Heart right ventricle (tissue), 16 donors: ENCODE results near the gene ZNF30. TPM values are rescaled to one million over a fixed set of nuclear protein-coding genes. Genes with fewer than 3 reads are reported as not detected.
"Not testable (repeated sequence)": the region's sequence is repeated elsewhere in the genome, so short reads cannot be mapped to it uniquely, and the experiment has no call there.

Experiments used
- ATAC-seq, 8 donors: fragments of 200-7000 bp; cut with Tn5 transposase; one replicate each; pipeline ENCODE4 v1.9.1; 2020; ENCODE audit warnings: mild to moderate bottlenecking in 8 of 8, moderate library complexity in 8 of 8, moderate number of reproducible peaks in 1 of 8
- DNase-seq, 2 donors: peaks; one replicate each; pipeline ENCODE4 v3.0.0-alpha.2; 2020
- H3K27ac ChIP-seq, 10 donors: fragments of 200-600 bp; sonication (generic) in 2 of 10; one replicate each; pipeline versions ENCODE4 v1.5.0 to v1.8.0; 2020 to 2022; ENCODE audit warnings: mild to moderate bottlenecking in 3 of 10
- H3K27me3 ChIP-seq, 7 donors: fragments of 200-600 bp; one replicate each; pipeline ENCODE4 v1.8.0; 2021 to 2022; ENCODE audit warnings: mild to moderate bottlenecking in 2 of 7
- H3K36me3 ChIP-seq, 9 donors: fragments of 200-600 bp; sonication (generic) in 1 of 9; one replicate each; pipeline versions ENCODE4 v1.5.0 to v1.8.0; 2020 to 2022; ENCODE audit warnings: mild to moderate bottlenecking in 2 of 9
- H3K4me1 ChIP-seq, 9 donors: fragments of 200-600 bp; sonication (generic) in 1 of 9; one replicate each; pipeline versions ENCODE4 v1.5.0 to v1.8.0; 2020 to 2022; ENCODE audit warnings: mild to moderate bottlenecking in 4 of 9
- H3K4me3 ChIP-seq, 10 donors: fragments of 200-600 bp; sonication (generic) in 2 of 10; one replicate each; pipeline versions ENCODE4 v1.5.0 to v1.8.0; 2020 to 2022; ENCODE audit warnings: mild to moderate bottlenecking in 7 of 10, moderate library complexity in 2 of 10
- H3K9me3 ChIP-seq, 11 donors: fragments of 200-600 bp in 10 of 11; sonication (generic) in 2 of 11; one replicate each; pipeline versions ENCODE4 v1.5.0 to v1.8.0; 2013 to 2022; ENCODE audit warnings: mild to moderate bottlenecking in 2 of 11, control low read depth in 1 of 11, moderate library complexity in 1 of 11
- WGBS, 2 donors: extraction: QIAGEN DNeasy Blood & Tissue Kit; methylation state at CpG; one replicate each; pipeline ENCODE4 v1.1.7; 2013; ENCODE audit warnings: inconsistent platforms in 1 of 2; 5-methylcytosine and 5-hydroxymethylcytosine counted together
- intact Hi-C, 10 donors: fragments of 100-400 bp; cut with DNase I; formaldehyde crosslinking; loops; one replicate each; pipeline versions ENCODE4 v1.11.1 to v1.14.2; 2022
- polyA plus RNA-seq, 2 donors: library from polyadenylated mRNA; stranded (reverse); fragments of 200-250 nt; gene quantifications; one replicate each; pipeline ENCODE4 v1.2.3, GENCODE V29; 2013
- total RNA-seq, 10 donors: library from RNA; stranded (reverse); fragmentation: NEBNext Ultra II Directional in 3 of 10; extraction: Animal tissue kit (Norgen Biotek cat#: 25700) in 3 of 10; gene quantifications; one replicate each; pipeline versions ENCODE4 v1.2.1 to v1.2.4, GENCODE V29; 2021 to 2023
- TF ChIP-seq, protein P1 (sequence below), 9 donors: fragments of 200-600 bp; sonication (generic) in 2 of 9; IDR thresholded peaks; one replicate each; pipeline versions ENCODE4 v1.5.0 to v1.8.0; 2021 to 2022; ENCODE audit warnings: antibody characterized with exemption in 9 of 9, mild to moderate bottlenecking in 5 of 9, moderate library complexity in 1 of 9
- donor health status: Arrhythmogenic right ventricular cardiomyopathy.
- donor health status: ischemic (EF 13 %, LVEDD 7.1; RV severe dilation, severe dysfunction).
- donor health status: healthy with polysubstance abuse.
- donor health status: DM: no; HTN: yes; CAD: no.
- donor health status: DM: no; HTN: no; CAD: no.
- donor health status: ischemic (EF 25% LVEDD 6.9; RV normal size, moderate dysfunction).
- donor health status: ischemic (EF 25% LVEDD 5.7; RV mildly dilated, moderate dysfunction).
- donor health status: healthy.
- donor health status: DM: yes; HTN: yes; CAD: no.
- donor health status: Ischemic cardiomyopathy.
- donor health status: ischemic (EF 35%, LVEDD 5.7; RV mildly dilated, moderate dysfunction).
- donor health status: nonischemic (EF 11% LVEDD 7.7; RV severe dilation, severe dysfunction).
- donor health status: DM: yes; HTN: yes; CAD: no.
- donor health status: PGD.
- donor health status: ischemic (EF 29% LVEDD 5.4; RV normal size, mild dysfunction).
- donor health status: nonischemic (EF 23%, LVEDD 6.1; RV moderate dilation, normal function).

ZNF30 gene
- total and polyA plus RNA-seq, 12 donors: 1.4 to 4.5 (median 2.6) TPM

DNA sequence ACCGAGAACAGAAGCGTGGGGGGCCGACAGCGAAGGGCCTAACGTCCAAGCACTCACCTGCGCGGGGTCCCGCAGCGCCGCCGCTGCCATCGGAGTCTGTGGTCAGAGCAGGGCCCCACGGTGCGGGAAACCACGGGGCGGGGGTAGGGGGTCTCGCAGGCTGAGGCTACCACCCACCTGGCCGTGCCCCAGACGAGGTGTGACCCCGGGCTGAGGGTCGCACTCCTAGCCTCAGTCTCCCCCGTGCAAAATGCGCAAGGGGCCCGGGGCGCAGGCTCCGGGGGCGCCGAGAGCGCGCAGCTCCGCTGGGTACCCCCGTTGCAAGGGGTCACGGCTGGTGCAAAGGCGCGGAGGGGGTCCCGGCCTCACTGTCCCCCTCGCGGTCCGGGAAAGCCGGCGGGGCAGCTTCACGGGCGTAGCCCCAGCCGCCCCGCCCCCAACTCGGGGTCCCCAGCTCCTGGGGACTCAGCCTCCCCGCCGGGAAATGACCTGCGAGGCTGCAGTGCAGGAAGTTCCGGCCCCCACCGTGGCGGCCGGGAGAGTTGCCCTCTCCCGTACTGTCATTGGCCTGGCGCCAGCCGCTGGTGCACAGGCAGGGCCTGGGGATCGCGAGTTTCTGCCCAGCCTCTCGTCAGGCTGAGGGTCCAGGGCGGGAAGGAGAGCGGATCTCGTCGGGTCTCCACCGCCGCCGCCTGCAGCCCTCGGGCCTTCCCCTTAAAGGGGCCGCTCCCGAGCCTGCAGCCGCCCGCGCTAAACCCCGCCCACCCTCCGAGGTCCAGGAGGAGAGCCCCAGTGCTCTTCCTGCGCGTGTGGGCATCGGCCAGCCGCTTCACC, 37.1 kb downstream of the ZNF30 start, which contains the start of gene ZNF792:
TSS of gene ZNF792 (minus strand) at position 657 of the 834 bp plus-strand sequence. CDS start at position 90, 567 bp downstream.
- Histone ChIP-seq H3K27me3 (no peaks in the 10 kb centered on the region), H3K9me3 (peaks cover 0 to 55% (median 28%) of the 10 kb centered on the region in 11 donors), H3K36me3 (peaks cover 9 to 34% (median 25%) of the 10 kb centered on the region in 9 donors), H3K4me3 (peak within 1 kb of the TSS; percentile 74 to 100 (median 93)), H3K4me1 (peaks cover 0 to 21% (median 17%) of the 10 kb centered on the region in 9 donors), H3K27ac (peak within 1 kb of the TSS; percentile 38 to 94 (median 89))
- ATAC-seq: peak; percentile 76 to 87 (median 84)
- DNase-seq: peak; percentile 64 to 76
- intact Hi-C loops: loop anchor here in 1 of 10 donors (5.0 kb wide), 2 partner anchors 36 to 126 kb away; partner anchors contain the start of gene ZNF30
- 0 to 1% methylated on average over 75 to 78 of the region's 78 CpGs for WGBS, 2 donors
- TF ChIP-seq, protein P1, sequence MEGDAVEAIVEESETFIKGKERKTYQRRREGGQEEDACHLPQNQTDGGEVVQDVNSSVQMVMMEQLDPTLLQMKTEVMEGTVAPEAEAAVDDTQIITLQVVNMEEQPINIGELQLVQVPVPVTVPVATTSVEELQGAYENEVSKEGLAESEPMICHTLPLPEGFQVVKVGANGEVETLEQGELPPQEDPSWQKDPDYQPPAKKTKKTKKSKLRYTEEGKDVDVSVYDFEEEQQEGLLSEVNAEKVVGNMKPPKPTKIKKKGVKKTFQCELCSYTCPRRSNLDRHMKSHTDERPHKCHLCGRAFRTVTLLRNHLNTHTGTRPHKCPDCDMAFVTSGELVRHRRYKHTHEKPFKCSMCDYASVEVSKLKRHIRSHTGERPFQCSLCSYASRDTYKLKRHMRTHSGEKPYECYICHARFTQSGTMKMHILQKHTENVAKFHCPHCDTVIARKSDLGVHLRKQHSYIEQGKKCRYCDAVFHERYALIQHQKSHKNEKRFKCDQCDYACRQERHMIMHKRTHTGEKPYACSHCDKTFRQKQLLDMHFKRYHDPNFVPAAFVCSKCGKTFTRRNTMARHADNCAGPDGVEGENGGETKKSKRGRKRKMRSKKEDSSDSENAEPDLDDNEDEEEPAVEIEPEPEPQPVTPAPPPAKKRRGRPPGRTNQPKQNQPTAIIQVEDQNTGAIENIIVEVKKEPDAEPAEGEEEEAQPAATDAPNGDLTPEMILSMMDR (IDR thresholded peaks at IDR 0.05): peak in 1 of 9 donors; percentile 2

DNA sequence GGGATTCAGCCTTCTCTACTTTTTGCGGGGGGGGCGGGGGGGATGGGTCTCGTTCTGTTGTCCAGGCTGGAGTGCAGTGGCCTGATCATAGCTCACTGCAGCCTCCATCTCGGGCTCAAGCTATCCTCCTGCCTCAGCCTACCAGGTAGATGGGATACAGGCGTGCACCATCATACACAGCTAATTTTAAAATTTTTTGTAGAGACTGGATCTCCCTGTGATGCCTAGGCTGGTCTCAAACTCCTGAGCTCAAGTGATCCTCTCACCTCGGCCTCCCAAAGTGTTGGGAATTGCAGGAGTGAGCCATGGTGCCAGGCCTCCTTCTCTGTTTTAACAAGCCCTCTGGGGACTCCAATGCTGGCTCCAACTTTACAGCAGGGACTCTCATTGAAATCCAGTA, 37.9 kb downstream of the ZNF30 start:
- H3K27ac ChIP-seq: peak overlapping the region in 2 of 10 donors; percentile 81 to 93
- ATAC-seq: no peak
- intact Hi-C loops: loop anchor here in 1 of 10 donors (5.0 kb wide), 2 partner anchors 37 to 127 kb away; partner anchors contain the start of gene ZNF30
- H3K4me1 ChIP-seq: peaks cover 0 to 21% (median 17%) of the 10 kb centered on the region in 9 donors
- H3K27me3 ChIP-seq: no peaks in the 10 kb centered on the region
- peaks cover 0 to 47% (median 20%) of the 10 kb centered on the region in 11 donors for H3K9me3 ChIP-seq
- TF ChIP-seq, protein P1 (IDR thresholded peaks at IDR 0.05): no peak
- H3K36me3 ChIP-seq: peaks cover 5 to 26% (median 17%) of the 10 kb centered on the region in 9 donors
- H3K4me3 ChIP-seq: peak overlapping the region in 7 of 10 donors; percentile 74 to 100 (median 97)
- DNase-seq: no peak
- WGBS, 2 donors: 57 to 58% methylated on average over 6 of the region's 6 CpGs

DNA sequence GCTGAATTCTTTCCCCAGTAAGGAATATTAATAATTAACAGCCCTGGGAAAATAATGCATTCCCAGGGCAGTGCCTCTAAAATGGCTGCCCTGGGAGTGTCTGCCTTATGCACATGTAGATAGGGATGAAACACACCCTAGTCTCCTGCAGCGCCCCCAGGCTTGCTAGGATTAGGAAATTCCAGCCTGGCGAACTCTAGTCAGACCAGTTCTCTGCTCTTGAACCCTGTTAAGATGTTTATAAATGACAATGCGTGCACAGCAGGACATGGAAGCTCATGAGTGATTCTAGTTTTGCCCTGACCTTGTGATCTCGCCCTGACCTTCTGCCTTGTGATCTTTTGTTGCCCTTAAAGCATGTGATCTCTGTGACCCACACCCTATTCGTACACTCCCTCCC, 38.8 kb downstream of the ZNF30 start:
- H3K27ac ChIP-seq, intact Hi-C loops, DNase-seq, ATAC-seq, H3K27me3 ChIP-seq, H3K4me3 ChIP-seq: not testable (repeated sequence)
- Histone ChIP-seq H3K36me3 (peaks cover 0 to 17% (median 8%) of the 10 kb centered on the region in 9 donors), H3K4me1 (peaks cover 0 to 21% (median 17%) of the 10 kb centered on the region in 9 donors), H3K9me3 (peaks cover 0 to 38% (median 11%) of the 10 kb centered on the region in 11 donors)
- 82 to 91% methylated on average over 5 of the region's 5 CpGs for WGBS, 2 donors

DNA sequence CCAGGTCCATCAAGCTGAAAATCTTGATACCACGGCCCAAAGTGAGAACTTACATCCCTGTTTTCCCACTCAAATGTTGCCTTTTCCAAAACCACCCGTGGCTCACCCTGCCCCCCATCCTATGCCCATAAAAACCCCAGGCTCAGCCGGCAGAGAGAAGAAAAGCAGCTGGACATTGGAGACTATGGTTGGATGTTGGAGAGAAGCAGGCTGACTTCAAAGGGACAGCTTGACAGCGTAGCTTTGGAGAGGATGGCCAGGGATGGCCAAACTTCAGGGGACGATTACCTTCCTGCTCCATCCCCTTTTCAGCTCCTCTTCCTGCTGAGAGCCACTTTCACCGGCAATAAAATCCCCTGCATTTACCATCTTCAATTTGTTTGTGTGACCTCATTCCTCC, 40.8 kb downstream of the ZNF30 start:
- H3K36me3 ChIP-seq: no peaks in the 10 kb centered on the region
- no peak for DNase-seq
- H3K4me1 ChIP-seq: peaks cover 0 to 13% (median 8%) of the 10 kb centered on the region in 9 donors
- intact Hi-C loops: no loop called here
- ATAC-seq: no peak
- peaks cover 0 to 17% (median 0%) of the 10 kb centered on the region in 11 donors for H3K9me3 ChIP-seq
- no peaks in the 10 kb centered on the region for H3K27me3 ChIP-seq
- 77 to 85% methylated on average over 6 of the region's 6 CpGs for WGBS, 2 donors
- no peak overlapping the region for H3K27ac ChIP-seq
- no peak overlapping the region for H3K4me3 ChIP-seq
- TF ChIP-seq, protein P1 (IDR thresholded peaks at IDR 0.05): no peak
